Endometrium (tissue), 2 donors: ENCODE measurements around the gene IGLON5.

ENCODE experiments used
- FAIRE-seq: peaks from 2 replicates; lab custom pipeline; 2012; peaks lifted over from hg19 to GRCh38; lab: Jason Lieb, UNC
- donor health status: control.
- donor health status: control.

IGLON5 gene

DNA sequence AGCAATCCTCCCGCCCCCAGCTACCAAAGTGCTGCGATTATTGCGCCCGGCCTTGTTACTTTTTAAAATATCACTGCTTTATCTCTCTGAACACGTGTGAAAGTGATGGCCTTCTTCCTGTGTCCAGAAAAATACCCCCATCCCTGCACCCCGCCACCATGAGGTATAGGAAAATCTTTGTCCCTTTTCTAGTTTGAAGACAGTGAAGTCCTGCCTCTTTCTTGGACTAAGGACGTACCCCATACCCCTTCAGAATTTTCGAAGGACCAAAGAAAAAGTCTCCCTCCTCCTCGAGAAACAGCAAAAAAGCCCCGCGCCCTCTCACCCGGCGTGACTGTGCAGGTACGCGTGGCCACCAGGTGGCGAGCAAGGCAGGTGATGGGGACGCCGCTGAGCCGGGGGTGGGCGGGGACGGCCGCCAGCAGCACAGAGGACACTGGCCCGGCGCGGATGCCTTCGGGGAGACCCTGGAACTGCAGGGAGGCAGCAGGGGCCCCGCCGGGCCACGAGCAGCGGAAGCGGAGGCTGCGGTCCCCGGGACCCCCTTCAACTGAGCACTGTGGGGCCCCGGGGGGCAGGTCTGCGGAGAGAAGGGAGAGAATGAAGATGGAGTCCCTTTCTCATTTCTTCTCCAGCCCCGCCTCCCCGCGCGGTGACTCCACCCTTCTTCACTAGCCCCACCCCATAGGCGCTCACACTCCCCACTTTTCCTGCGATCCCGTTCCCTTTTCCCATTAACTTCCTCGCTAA is 27.3 kb downstream of the IGLON5 start:
- FAIRE-seq: no peak

DNA sequence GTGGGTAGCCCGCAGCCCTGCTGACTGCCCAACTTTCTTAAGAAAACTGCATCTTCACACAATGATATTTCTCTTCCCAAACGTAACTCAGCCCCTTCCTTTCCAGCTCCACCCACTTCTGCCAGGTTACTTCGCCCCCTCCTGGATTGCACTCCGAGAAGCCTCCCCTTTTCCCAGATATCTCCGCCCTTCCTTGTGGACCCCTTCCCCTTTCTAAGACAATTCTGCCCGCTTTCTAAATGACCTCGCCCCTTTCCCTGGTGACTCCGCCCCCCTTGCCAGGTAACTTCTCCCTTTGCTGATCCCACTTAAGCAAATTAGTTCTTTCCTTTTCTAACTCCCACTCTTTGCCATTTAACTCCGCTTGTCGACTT is 27.9 kb downstream of the IGLON5 start:
- no peak for FAIRE-seq

DNA sequence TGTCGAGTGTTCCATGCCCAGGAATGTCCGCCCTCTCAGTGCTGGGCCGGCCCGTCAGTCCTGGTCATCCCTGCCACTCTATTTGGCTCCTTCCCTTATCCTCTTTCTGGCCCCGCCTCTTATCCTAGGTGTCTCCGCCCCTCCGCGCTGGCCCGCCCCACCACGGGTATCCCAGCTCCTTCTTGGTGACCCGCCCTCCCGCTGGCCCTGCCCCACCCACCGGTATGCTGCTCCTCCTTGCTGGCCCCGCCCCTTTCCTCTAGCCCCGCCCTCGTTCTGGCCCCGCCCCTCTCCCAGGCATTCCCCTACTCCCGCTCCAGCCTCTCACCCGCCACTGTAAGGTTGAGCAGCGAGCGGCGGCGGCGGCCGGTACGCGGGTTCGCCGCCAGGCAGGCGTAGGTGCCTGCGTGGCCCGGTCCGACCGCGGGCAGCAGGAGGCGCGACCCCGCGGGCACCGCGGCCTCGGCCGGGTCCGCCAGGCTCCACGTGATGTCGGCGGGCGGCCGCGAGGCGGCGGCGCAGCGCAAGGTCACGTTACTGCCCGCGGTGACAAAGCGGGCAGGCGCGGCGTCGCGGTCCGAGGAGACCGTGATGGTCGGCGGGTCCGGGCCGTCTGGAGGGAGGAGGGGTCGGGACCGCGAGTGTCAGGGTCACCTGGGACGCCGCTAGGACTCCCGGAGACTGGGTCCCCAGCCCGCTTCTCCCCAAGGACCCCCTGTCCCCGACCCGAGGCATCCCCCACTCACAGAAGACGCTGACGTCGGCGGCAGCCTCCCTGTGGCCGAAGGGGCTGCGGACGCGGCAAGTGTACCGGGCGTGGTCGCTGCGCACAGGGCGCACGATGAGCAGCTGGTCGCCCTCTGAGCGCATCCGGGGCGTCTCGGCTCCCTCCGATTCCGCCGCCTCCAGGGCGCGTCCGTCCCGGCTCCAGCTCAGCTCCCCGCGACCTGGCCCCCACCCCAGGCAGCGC is 28.5 kb downstream of the IGLON5 start:
- FAIRE-seq: no peak

DNA sequence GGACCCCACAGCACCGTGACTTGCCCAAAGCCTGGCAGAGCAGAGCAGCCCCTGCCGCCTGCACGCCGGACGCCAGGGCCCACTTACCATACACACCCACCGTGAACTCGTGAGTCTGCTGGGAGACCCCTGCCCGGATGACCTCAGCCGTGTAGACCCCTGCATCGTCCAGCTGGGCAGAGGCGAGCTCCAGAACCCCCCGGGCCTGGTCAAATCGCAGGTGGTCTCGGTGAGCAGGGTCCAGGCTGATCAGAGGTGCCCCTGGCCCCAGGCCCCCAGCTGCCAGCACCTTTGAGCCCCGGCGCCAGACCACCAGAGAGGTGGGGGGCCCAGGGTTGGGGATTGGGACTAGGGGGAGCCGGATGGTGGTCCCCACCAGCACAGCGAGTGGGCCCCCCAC is 29.6 kb downstream of the IGLON5 start:
- no peak for FAIRE-seq

DNA sequence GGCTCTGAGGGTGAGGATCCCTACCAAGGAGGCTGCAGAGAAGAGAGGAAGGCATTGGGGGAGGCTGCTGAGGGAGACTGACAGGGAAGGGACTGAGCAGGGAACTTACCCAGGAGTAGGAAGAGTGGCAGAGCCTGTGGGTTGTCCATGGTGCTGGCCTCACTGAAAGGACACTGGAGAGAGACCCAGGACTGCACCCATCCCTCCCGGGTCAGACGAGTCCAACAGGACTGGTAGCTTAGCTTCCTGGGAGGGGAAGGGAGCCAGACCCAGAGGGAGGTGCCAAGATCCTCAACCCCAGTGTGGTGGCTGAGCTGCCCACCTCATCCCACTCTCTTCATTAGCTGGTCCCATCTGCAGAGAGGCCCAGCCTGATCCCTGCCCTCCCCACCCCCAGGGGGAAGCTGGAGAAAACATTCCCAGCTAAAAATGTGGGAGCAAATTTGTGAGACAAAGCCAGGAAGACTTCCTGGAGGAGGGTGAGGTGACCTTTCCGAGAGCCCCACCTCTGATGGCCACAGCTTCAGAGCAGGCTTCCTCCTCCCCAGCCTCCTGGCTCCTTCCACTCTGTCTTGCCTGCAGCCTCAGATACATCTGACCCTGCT is 30.6 kb downstream of the IGLON5 start, which contains the start of gene VSIG10L:
Gene VSIG10L (minus strand): TSS at position 164 of the 605 bp plus-strand sequence. CDS start 15 bp downstream, at position 149.
- no peak for FAIRE-seq

DNA sequence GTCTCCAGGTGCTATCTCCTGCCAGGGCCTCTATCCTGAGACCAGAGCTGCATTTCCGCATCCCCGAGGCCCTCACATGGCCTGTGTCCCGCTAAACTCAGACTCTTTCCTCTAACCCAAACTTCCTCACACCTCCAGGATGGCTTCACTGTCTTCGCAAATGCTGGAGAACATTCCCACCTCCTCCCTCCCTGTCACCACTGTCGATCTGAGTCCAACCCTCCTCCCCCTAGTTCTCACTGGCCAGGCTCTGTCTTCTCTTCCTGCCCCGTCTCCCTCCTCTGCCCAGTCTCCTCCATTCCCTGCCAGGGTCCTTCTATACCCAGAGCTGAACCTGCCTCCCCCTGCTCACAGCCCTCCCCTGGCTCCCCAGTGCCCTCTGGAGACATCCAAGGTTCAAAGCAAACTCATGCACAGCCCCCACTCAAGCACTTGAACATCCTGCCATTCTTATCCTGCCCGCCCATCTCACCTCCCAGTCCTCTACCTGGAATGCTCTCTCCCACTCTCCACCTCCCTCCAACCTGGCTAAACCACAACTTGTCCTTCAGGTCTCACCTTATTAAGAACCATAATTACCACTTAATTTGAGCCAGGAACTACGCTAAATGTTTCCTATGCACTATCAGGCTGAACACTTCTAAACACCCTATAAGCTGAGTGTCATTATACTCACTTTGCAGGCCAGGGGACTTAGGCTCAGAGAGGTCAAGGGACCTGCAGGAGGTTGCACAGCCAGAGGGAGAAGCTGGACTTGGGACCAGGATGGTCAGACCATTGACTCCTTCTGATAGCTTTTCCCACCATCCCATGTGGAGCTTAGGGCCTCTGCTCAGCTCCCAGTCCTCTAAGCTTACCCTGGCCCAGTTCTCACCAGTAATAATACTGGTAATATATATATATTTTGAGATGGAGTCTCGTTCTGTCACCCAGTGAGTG is 31.5 kb downstream of the IGLON5 start:
- no peak for FAIRE-seq

DNA sequence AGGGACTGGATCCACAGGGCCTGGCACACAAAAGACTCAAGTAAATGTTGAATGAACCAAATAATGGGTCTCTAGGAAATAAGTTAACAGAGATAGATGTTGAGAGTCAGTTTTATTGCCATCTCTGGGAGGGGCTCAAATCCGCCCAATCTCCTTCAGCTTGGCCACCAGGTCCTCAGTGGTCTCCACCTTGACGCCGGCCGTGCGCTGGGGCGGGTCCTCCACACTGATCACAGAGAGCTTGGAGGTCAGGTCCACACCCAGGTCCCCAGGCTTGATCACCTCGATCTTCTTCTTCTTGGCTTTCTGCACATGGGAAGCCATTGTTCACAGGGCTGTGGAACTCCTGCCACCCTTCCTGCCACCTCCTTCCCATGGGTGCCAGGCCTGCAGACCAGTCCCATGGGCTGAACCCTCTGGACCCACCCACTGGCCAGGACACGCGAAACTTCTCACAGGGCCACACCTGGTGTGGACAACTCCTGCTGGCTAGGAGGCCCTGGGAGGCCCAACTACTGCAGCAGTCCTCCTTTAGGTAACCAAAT is 33.7 kb downstream of the IGLON5 start:
- no peak for FAIRE-seq

DNA sequence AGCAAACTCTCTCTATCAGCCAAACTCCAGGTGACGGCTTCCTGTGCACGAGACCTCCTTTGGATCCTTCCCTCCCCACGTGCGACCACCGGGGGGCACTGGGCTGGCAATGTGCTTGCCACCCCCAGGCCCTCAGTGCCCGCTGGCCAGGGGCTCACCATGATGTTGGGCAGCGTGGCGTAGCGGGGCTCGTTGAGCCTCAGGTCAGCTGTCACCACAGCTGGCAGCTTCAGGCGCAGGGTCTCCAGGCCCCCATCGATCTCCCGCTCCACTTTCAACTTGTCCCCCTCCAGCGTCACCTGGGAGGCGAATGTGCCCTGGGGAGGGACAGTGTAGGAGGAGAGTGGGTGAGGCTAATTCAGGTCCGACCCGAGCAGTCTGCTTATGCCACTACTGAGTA is 35.3 kb downstream of the IGLON5 start:
- no peak for FAIRE-seq

DNA sequence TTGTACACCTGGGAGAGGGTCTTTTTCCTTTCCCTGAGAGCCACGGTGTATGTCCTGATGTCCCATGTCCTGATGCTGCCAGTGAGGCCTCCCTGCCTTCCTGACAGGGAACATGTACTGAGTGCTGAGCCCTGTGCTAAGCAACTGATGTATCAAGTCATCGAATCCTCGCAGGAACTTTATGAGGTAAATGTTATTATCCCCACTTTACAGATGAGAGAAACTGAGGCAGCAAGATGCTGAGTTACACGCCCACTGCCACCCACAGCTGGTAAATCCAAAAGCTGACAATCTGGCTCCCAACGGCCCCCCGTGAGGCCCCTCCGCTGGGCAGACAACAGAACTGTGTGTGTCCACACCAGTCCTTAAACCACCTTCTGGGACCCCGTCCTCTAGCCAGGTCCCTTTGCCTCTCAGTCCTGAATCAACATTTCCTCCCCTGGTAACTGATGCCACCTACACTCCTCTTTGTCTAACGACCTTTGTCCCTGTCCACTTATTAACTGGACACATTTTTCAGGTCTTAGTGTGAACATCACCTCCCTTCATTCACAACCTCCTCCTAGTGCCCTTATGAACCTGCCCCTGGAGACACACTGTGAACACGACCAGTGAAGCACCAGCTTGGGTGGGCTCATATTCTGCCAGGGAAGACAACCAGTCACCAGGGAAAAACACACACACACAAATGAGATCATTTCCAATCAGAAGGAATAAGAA is 35.9 kb downstream of the IGLON5 start:
- FAIRE-seq: no peak

DNA sequence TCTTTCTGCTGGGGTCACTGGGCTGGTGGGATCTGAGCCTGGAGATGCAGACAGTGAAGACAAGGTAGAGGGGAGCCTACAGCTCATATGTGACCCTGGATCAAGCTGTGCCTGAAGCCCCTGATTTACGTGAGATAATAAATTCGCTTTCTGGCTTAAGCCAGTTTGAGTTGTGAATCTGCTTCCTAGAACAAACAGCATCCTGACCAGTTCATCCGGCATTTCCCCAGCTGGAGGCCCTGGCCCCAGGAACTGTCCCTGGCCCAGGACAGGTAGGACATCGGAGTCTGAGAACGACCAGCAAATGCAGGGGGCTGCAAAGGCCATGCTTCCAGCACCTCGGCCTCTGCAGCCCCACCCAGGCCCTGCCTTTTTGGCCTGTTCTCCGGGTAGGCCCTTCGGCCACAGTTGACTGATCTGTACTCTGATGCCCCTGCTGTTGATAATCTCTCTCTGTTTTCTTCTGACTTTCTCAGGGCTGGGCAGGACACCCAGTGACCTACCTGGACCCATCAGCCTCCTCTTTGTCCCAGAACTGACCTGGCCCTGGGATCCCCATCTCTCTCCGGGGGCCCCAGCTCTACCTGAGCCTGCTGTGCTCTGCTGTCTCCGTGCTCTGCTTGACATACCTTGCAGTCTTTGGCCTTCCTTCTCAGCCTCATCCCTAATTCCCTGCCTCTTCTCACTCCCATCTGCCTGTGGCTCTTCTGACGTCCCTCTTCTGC is 40.0 kb downstream of the IGLON5 start:
- FAIRE-seq: no peak

DNA sequence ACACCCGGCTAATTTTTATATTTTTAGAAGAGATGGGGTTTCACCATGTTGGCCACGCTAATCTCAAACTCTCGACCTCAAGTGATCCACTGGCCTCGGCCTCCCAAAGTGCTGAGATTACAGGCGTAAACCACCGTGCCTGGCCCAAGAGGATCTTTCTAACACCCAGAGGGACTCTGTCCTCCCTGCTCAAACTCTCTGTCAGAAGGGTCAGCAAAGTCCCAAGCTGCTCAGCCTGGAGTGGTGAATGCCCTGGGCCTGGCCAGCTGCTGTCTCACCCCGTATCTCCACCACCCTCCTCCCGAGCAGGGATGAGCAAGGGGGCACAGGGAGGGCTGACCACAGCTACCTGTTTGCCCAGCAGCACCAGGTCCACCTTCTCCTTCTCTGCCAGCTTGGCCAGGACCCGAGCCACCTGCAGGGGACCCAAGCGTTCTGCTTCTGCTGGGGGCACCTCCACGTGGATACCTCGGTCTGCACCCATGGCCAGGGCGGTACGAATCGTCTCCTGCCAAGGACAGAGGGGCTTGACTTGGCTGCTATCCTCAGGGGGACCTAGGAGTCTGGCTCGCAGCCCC is 41.4 kb downstream of the IGLON5 start:
- FAIRE-seq: no peak

DNA sequence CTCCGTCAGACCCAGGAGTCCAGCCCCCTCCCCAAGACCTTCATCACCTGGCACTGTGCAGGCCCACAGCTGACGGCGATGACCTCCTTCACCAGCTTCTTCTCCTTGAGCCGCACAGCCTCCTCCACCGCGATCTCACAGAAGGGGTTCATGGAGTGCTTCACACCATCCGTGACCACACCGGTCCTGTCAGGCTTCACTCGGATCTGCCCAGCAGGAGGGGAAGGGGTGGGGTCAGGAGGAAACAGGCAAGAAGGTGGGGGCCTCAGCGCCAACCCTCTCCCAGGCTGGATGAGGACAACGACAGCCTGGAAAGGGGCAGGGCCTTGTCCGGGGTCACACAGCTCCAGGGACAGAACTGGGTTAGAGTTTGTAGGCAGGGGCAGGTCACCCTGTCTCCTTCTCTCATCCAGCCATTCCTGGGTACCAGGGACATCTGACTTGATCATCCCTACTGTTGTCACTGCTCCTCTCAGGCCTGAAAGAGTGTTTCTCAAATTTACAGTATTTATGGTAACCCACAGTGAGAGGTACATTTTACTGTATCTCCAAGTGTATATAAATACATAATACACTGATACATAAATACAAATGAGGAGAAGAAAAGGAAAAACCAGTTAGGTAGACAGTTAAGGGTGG is 42.8 kb downstream of the IGLON5 start:
- FAIRE-seq: no peak

DNA sequence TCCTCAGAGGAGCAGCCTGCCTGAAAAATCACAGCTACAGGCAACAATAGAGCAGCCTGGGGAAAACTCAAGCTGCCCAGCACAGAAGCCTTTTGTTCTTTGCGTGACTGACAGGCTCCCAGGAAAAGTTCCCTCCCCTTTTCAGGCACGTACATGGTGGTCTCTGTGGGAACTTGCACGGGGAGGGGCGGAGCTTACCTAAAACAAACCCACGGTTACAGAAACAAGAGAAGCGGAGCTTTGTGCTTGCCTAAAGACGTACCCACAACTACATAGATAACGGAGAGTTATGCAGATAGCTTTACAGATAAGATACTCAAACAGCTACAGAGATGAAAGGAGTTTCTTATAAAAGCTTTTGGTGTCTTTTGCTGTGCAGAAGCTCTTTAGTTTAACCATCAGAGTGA is 43.3 kb downstream of the IGLON5 start:
- no peak for FAIRE-seq

DNA sequence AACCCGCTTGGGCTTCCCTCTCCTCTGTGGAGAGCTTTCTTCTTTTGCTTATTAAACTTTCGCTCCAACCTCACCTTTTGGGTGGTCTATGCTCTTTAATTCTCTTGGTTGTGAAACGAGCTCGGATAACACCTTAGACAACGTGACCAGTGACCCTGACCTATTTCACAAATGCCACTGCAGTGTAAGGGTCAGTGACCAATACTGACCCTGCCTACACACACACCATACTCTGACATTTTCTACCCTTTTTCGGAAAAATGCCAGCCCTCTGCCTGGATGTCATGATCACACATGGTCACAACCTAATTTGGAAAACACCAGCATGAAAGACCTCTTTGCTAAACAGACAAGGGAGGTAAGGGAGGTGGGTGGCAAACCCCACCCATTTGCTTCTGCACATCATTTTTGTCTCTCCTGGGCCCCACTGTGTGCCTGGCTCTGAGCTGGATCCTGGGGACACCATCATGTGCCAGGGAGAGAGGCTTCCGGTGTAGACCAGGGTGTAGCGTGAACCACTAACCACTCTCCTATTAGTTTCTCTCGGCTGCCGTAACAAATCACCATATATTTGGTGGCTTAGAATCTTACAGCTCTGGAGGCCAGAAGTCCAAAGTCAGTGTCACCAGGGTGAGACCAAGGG is 44.8 kb downstream of the IGLON5 start:
- FAIRE-seq: no peak

DNA sequence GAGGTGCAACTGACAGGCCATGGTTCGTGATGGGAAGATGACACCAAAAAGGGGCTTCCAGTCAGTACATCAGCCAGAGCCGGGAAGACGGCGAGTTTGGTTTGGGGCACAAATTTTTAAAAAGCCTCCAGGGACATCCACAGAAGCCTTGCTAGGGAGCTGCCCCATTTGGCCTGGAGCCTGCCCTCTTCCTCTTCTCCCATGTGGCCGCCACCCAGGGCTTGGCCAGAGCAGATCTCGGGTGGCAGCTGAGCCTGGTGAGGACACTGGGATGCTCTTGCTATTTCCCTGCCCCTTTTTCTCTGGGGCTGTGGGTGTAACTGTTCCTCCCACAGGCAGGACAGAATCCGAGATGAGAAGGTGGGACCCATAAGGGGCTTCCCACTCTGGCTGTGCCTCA is 46.5 kb downstream of the IGLON5 start:
- no peak for FAIRE-seq

DNA sequence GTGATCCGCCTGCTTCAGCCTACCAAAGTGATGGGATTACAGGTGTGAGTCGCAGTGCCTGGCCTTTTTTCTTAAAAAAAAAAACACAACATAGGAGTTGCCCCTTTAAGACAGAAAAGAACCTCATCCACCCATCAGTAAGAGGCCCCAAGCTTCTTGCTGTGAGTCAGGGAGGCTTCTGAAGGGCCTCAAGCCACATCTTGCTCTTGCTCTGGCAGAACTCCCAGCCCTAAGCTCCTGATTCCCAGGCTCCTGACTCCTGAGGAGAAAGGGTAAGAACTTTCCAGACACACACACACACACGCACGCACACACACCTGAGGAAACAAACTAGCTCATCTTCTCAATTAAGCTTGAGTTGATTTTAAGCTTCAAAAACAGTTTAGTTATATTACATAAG is 47.9 kb downstream of the IGLON5 start:
- FAIRE-seq: no peak

DNA sequence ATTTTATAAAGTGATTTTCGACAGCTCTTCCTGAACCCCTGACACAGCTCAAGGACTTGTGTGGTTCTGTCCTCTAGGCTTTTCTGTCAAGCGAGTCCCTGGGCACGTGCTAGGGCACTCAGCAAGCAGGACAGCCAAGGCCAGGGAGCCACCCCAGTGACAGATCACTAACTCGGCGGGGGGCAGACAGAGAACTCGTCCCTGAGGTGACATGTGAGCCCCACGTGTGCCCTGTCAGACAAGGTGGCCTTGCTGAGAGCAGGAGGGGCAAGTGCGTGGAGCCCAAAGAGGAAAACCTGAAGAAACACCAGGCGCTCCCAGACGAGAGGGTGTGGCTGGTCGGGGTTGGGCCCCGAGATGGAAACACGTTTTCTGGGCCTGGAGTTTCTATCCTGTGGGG is 49.8 kb downstream of the IGLON5 start:
- no peak for FAIRE-seq
